ENCODE results near the gene FRS2.

The FRS2 gene

DNA sequence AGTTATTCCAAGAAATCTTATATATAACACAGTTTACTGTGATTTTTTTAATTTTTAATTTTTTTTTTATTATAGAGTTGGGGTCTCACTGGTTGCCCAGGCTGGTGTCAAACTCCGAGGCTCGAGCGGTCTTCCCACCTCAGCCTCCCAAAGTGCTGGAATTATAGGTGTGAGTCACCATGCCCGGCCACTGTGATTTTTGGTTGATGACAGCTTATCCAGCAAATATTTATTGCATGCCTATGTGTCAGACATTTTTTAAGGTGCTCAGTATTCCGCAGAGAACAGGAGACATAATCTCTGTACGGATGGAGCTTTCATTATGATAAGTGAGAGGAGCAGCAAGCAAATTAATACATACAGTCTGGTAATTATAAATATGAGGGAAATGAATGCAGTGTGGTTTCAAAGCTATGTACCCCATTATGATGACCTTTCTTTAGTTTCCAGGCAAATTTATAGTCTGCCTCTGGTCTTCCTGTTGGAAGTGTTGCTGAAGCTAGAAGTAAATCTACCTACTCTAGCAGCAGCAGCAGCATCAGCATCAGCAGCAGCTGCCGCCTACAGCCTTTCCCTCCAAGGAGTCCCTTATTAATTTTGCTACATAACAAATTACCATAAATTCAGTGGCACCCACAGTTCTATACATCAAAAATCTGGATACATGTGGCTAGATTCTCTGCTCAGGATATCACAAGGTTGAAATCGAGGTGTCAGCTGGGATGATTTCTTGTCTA is 32.3 kb downstream of the FRS2 start:
- Histone ChIP-seq H3K27ac (ENCODE audit: low read depth, low read length) (no peak overlapping the region), H3K27me3 (ENCODE audit: control insufficient read depth, insufficient read depth, low read length) (no peaks in the 10 kb centered on the region), H3K9ac (ENCODE audit: low read depth, low read length) (no peak overlapping the region), H3K36me3 (ENCODE audit: control insufficient read depth, insufficient read depth, low read length) (no peaks in the 10 kb centered on the region), H3K4me1 (ENCODE audit: control insufficient read depth, insufficient read depth, low read length) (peaks cover 8% of the 10 kb centered on the region; the same call in 1 of the 2 replicates), H3K4me3 (ENCODE audit: low read depth, low read length) (no peak overlapping the region), H3K9me3 (ENCODE audit: control insufficient read depth, insufficient read depth, low read length) (no peaks in the 10 kb centered on the region)

DNA sequence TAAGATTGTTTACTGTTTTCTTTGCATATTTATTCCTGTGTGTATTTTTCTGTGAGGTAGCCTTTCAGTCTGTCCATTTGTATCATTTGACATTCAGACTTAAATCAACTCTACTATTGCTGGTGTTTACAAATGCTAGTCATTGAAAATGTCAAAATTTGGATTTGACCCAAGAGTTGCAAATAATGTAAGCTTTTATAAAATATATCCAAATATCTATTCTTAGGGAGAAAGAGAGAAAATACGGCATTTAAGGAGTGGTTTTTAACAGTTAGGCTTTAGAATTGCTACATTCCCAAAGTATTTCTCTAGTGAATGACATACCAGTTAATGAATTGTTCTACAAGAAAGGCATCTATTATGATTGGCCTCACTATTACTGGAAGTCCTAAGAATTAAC is 37.9 kb downstream of the FRS2 start:
- Histone ChIP-seq H3K9ac (ENCODE audit: low read depth, low read length) (no peak overlapping the region), H3K4me3 (ENCODE audit: low read depth, low read length) (no peak overlapping the region), H3K27ac (ENCODE audit: low read depth, low read length) (no peak overlapping the region), H3K36me3 (ENCODE audit: control insufficient read depth, insufficient read depth, low read length) (no peaks in the 10 kb centered on the region), H3K4me1 (ENCODE audit: control insufficient read depth, insufficient read depth, low read length) (peaks cover 36% of the 10 kb centered on the region), H3K9me3 (ENCODE audit: control insufficient read depth, insufficient read depth, low read length) (no peaks in the 10 kb centered on the region), H3K27me3 (ENCODE audit: control insufficient read depth, insufficient read depth, low read length) (no peaks in the 10 kb centered on the region)

DNA sequence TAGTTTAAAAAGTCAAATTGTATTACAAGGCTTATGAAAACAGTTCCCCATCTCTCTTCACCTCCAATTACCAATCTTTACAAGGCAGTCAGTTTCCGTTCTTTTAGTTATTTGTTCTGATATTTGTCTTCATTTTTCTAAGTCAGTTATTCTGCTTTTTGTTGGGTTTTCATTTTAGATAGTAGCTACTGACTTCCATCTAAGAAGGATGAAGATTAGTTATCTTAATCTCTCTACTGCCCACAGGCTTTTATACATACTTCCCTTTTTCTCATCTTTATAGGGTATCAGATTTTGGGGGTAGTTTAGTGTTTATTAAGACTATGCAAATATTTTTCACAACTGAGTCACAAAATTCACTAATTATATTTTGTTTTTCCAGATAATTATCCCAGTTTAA is 38.4 kb downstream of the FRS2 start:
- no peak overlapping the region for H3K9ac ChIP-seq (ENCODE audit: low read depth, low read length)
- H3K36me3 ChIP-seq (ENCODE audit: control insufficient read depth, insufficient read depth, low read length) = no peaks in the 10 kb centered on the region
- no peaks in the 10 kb centered on the region for H3K27me3 ChIP-seq (ENCODE audit: control insufficient read depth, insufficient read depth, low read length)
- no peak overlapping the region for H3K27ac ChIP-seq (ENCODE audit: low read depth, low read length)
- H3K9me3 ChIP-seq (ENCODE audit: control insufficient read depth, insufficient read depth, low read length) = no peaks in the 10 kb centered on the region
- H3K4me3 ChIP-seq (ENCODE audit: low read depth, low read length) = no peak overlapping the region
- H3K4me1 ChIP-seq (ENCODE audit: control insufficient read depth, insufficient read depth, low read length) = peaks cover 42% of the 10 kb centered on the region

DNA sequence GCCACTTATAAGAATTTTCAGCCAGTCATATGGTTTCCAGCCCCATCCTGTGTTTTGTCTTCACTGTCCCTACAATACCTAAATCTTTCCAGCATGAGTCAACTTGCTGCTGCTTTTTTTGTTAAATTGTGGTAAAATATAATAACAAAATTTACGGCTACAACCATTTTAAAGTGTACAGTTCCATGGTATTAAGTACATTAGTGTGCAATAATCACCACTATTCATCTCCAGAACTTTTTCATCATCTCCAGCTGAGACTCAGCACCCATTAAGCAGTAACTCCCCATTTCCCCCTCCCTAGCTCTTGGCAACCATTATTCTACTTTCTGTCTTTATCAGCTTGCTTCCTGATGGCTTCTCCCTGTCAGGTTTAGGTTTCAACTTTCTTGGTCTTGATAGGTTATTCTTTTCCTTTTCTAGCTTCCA is 39.1 kb downstream of the FRS2 start:
- no peaks in the 10 kb centered on the region for H3K9me3 ChIP-seq (ENCODE audit: control insufficient read depth, insufficient read depth, low read length)
- H3K4me1 ChIP-seq (ENCODE audit: control insufficient read depth, insufficient read depth, low read length) = peaks cover 48% of the 10 kb centered on the region
- no peak overlapping the region for H3K9ac ChIP-seq (ENCODE audit: low read depth, low read length)
- H3K36me3 ChIP-seq (ENCODE audit: control insufficient read depth, insufficient read depth, low read length) = no peaks in the 10 kb centered on the region
- no peaks in the 10 kb centered on the region for H3K27me3 ChIP-seq (ENCODE audit: control insufficient read depth, insufficient read depth, low read length)
- no peak overlapping the region for H3K4me3 ChIP-seq (ENCODE audit: low read depth, low read length)
- peak overlapping the region; percentile 47 for H3K27ac ChIP-seq (ENCODE audit: low read depth, low read length)

DNA sequence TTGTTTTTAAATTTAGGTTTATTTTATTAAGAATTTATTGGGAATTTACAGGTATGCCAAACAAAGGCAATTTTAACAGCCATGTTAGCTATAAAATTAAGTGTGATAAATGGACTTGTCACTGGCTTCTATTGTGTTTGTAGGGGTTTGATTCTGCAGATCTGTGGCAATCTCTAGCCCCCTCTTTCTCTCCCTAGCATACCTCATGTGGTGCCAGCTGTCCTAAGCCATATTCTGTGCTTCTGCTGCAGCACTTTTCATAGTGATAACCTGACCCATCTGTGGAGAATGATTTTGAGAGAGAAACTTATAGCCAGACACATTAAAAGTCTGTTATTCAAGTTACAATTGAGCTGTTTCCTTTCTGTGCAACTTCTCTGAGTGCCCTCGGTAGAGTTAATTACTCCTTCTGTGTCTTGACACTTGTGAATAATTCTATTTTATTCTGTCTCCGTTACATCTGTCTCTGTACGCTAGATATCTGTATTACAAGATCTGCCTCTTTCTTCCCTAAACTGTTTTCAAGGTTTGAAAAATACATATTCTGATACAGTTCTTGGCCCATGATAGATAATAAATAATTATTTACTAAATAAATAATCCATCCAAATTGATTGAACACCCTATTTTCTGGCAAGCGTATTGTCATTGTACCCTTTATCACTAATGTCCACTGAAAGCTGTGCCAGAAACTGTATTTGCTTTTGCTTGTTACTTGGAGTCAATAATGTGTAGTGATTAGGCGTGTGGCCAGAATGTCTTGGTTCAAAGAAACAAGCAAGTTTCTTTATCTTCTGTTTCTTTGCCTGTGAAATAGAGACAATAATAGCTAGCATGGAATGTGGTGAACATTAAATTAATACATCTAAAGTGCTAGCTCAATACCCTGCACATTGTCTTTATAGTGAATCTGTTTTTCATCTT is 40.0 kb downstream of the FRS2 start:
- Histone ChIP-seq H3K36me3 (ENCODE audit: control insufficient read depth, insufficient read depth, low read length) (no peaks in the 10 kb centered on the region), H3K9ac (ENCODE audit: low read depth, low read length) (no peak overlapping the region), H3K27ac (ENCODE audit: low read depth, low read length) (peak overlapping the region; percentile 6), H3K4me3 (ENCODE audit: low read depth, low read length) (no peak overlapping the region), H3K27me3 (ENCODE audit: control insufficient read depth, insufficient read depth, low read length) (no peaks in the 10 kb centered on the region), H3K9me3 (ENCODE audit: control insufficient read depth, insufficient read depth, low read length) (no peaks in the 10 kb centered on the region), H3K4me1 (ENCODE audit: control insufficient read depth, insufficient read depth, low read length) (peaks cover 52% of the 10 kb centered on the region)

DNA sequence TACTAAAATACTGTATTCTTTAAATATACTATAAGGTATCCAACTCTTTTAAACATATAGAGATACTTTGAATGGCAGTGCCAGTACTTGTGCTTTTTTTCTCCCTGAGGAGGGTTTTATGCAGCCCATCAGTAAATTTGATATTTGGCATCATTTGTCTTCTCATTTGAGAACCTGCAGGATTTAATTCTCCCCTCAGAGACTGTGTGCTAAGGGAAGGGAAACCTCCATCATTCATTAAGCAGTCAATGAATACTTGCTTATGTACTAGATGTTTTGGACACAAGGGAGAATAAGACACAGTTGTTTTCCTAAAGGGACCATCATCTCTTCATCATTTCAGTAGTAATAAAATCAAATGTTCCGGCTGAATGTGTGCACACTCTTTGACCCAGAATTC is 40.8 kb downstream of the FRS2 start:
- no peaks in the 10 kb centered on the region for H3K9me3 ChIP-seq (ENCODE audit: control insufficient read depth, insufficient read depth, low read length)
- no peak overlapping the region for H3K4me3 ChIP-seq (ENCODE audit: low read depth, low read length)
- H3K27me3 ChIP-seq (ENCODE audit: control insufficient read depth, insufficient read depth, low read length) = no peaks in the 10 kb centered on the region
- H3K36me3 ChIP-seq (ENCODE audit: control insufficient read depth, insufficient read depth, low read length) = no peaks in the 10 kb centered on the region
- H3K4me1 ChIP-seq (ENCODE audit: control insufficient read depth, insufficient read depth, low read length) = peaks cover 59% of the 10 kb centered on the region
- H3K27ac ChIP-seq (ENCODE audit: low read depth, low read length) = no peak overlapping the region
- H3K9ac ChIP-seq (ENCODE audit: low read depth, low read length) = no peak overlapping the region

DNA sequence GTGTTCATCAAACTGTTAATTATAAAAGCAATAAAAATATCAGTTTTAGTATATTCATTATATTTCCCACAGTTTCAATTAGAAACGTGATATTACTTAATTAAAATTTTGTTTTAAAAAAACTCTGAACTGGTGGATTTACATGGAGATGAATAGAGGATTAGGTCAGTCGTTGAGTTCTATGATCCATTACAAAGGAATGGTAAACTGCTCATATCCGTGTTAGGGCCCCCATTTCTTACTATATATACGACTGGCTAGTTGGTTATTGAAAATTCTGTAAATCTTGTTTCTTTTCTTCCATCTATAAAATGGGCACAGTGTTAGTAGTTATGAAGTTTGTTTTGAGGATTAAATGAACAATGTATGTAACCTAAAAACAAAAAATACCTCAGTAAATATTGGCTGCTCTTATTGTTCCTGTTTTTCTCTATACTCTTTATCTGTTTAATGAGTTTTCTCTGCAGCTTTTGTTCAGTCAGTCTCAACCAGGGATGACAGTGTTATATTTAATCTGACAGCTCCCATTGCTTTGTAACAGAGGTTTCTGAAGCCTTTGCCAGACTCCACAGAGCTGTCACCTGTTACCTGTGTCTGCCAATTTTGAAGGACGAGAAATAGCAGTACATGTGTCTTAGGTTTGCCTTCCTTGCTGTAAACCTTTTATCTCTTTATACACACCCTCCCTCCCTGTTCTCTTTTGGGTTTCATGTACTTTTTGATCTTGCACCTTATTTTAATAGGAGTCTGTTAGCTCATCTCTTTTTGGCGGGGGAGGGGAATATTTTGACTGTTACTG is 41.5 kb downstream of the FRS2 start:
- H3K36me3 ChIP-seq (ENCODE audit: control insufficient read depth, insufficient read depth, low read length) = no peaks in the 10 kb centered on the region
- H3K4me1 ChIP-seq (ENCODE audit: control insufficient read depth, insufficient read depth, low read length) = peaks cover 59% of the 10 kb centered on the region
- no peaks in the 10 kb centered on the region for H3K9me3 ChIP-seq (ENCODE audit: control insufficient read depth, insufficient read depth, low read length)
- H3K9ac ChIP-seq (ENCODE audit: low read depth, low read length) = no peak overlapping the region
- no peaks in the 10 kb centered on the region for H3K27me3 ChIP-seq (ENCODE audit: control insufficient read depth, insufficient read depth, low read length)
- H3K27ac ChIP-seq (ENCODE audit: low read depth, low read length) = no peak overlapping the region
- H3K4me3 ChIP-seq (ENCODE audit: low read depth, low read length) = no peak overlapping the region

DNA sequence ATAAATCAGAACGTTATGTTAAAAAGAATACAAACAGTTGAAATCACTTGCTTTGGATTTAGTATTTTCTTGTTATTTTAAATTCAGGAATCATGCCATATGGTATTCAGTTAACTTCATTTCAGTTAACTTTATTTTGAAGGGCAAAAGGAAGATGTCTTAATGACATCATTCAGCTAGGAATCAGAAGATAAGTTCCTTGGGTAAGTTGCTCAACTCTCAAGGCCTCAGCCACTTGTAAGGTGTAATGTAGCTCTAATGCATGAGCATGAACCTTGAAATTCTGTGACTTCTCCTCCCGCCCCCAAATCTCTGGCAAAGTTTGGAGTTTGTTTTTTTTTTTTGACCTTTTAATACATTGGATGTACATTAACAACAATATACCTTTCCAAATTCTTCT is 42.6 kb downstream of the FRS2 start:
- Histone ChIP-seq H3K9me3 (ENCODE audit: control insufficient read depth, insufficient read depth, low read length) (no peaks in the 10 kb centered on the region), H3K4me3 (ENCODE audit: low read depth, low read length) (no peak overlapping the region), H3K4me1 (ENCODE audit: control insufficient read depth, insufficient read depth, low read length) (peaks cover 59% of the 10 kb centered on the region), H3K9ac (ENCODE audit: low read depth, low read length) (no peak overlapping the region), H3K27me3 (ENCODE audit: control insufficient read depth, insufficient read depth, low read length) (no peaks in the 10 kb centered on the region), H3K27ac (ENCODE audit: low read depth, low read length) (no peak overlapping the region), H3K36me3 (ENCODE audit: control insufficient read depth, insufficient read depth, low read length) (no peaks in the 10 kb centered on the region)

DNA sequence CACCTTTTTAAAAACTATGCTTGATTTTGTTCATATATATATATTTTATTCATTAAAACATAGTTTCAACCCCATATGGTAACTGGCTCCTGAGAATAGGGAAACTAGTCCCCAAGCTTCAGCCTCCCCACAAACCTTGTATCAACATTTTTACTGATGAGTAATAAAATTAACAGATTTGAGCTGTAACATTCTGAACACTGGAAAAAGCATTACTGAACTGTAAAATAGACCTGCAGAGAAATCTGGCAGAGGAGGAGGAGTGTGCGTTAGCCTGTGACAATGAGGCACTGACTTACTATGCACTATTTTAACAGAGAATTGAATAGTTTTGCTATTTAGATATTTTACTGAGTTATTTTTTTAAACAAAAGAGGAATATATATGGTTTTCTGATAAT is 43.1 kb downstream of the FRS2 start:
- H3K9ac ChIP-seq (ENCODE audit: low read depth, low read length) = no peak overlapping the region
- H3K27ac ChIP-seq (ENCODE audit: low read depth, low read length) = no peak overlapping the region
- H3K36me3 ChIP-seq (ENCODE audit: control insufficient read depth, insufficient read depth, low read length) = no peaks in the 10 kb centered on the region
- no peaks in the 10 kb centered on the region for H3K27me3 ChIP-seq (ENCODE audit: control insufficient read depth, insufficient read depth, low read length)
- H3K9me3 ChIP-seq (ENCODE audit: control insufficient read depth, insufficient read depth, low read length) = no peaks in the 10 kb centered on the region
- peaks cover 59% of the 10 kb centered on the region for H3K4me1 ChIP-seq (ENCODE audit: control insufficient read depth, insufficient read depth, low read length)
- no peak overlapping the region for H3K4me3 ChIP-seq (ENCODE audit: low read depth, low read length)

DNA sequence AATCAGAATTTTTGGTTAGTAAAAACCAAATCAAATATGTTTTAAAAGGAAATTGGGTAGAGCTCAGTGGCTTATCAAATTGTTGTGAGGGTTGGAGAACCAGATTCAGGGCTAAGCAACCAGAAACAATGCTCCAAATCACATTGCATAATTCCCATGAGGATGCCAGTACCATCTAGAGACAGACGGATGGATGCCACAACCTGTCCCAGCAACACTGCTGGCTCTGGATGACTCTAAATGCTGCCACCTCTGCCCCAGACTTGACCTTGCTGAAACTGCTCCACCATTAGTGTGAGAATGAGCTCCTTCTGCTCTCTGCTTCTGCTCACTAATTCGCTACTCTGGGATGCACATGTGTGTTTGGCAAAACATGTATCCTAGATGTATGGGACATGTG is 43.9 kb downstream of the FRS2 start:
- Histone ChIP-seq H3K27me3 (ENCODE audit: control insufficient read depth, insufficient read depth, low read length) (no peaks in the 10 kb centered on the region), H3K4me3 (ENCODE audit: low read depth, low read length) (no peak overlapping the region), H3K4me1 (ENCODE audit: control insufficient read depth, insufficient read depth, low read length) (peaks cover 57% of the 10 kb centered on the region), H3K36me3 (ENCODE audit: control insufficient read depth, insufficient read depth, low read length) (no peaks in the 10 kb centered on the region), H3K27ac (ENCODE audit: low read depth, low read length) (no peak overlapping the region), H3K9ac (ENCODE audit: low read depth, low read length) (no peak overlapping the region), H3K9me3 (ENCODE audit: control insufficient read depth, insufficient read depth, low read length) (no peaks in the 10 kb centered on the region)

Measured in HUES48 (cell line).